ENCODE data around the gene RABL2A. TPM values are rescaled to one million over a fixed set of nuclear protein-coding genes. Genes with fewer than 3 reads are reported as not detected.
"Not testable (repeated sequence)": the region's sequence is repeated elsewhere in the genome, so short reads cannot be mapped to it uniquely, and the experiment has no call there.

Gene RABL2A
- total RNA-seq, 1 donor from 2014 or later, result 36.1 TPM

DNA sequence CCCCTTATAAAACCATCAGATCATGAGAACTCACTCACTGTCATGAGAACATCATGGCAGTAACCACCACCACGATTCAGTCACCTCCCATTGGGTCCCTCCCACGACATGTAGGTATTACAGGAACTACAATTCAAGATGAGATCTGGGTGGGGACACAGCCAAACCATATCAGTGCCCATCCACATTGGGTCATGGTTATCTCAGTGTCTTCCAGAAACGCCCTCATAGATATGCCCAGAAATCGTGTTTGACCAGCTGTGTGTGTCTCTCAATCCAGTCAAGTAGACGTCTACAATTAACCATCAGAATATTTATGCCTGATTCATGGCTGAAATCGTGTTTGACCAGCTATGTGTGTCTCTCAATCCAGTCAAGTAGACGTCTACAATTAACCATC is 17.2 kb upstream of the RABL2A start:
- DNase-seq (ENCODE audit: low spot score), result not testable (repeated sequence)

DNA sequence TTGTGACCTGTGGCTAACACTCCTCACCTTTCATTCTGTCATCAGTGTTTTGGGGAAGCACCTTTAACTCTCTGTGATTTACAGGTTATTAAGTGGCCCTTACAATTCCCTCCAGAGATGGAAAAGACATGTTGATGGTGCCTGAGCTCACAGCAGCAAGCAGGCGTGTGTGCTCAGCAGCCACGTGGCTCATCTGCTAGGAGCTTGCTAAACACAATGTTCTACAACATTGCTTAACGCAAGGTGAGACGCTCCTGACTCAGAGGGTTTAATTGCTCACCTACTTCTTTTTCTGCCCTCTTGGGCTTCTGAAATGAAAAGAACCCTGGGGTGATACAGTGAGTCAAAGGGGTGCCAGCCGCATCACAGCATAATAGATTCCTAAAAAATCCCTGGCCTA is 6.1 kb upstream of the RABL2A start:
- DNase-seq (ENCODE audit: low spot score), result not testable (repeated sequence)

DNA sequence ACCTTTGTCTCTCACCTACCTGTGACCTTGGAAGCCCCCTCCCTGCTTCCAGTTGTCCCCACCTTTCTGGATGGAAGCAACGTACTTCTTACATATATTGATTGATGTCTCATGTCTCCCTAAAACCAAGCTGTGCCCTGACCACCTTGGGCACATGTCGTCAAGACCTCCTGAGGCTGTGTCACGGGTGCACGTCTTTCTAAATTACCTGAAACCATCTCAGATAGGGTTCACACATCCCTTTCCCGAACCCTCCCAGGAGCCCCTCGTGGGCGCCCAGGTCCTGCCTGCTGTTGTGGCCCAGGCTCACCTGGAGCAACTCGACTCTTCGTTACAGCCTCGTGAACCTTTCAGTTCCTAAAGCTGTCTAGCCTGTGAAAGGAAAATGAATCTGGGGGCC is 1.2 kb upstream of the RABL2A start:
- DNase-seq (ENCODE audit: low spot score), result not testable (repeated sequence)

DNA sequence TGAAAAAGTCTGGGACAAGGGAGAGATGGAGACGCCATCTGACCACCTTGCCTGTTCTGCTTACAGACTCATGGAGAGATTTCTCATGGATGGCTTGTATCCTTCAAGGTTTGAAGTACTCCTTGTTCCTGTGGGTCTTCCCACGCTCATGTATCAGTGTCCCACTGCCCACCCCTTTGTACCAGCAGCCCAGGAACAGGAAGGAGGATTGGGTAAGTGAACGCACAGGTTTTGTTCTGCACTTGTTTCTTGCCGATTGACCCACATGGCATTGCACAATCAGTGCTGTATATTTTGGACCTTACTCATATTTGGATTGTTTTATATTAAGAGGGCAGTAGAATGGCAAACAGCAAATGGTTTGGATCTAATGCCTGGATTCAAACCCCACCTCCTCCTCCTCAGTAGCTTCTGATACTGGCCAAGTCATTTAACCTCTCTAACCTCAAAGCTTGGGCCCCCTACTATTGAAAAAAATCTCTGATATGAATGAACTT is 5.8 kb downstream of the RABL2A start:
- not testable (repeated sequence) for DNase-seq (ENCODE audit: low spot score)

DNA sequence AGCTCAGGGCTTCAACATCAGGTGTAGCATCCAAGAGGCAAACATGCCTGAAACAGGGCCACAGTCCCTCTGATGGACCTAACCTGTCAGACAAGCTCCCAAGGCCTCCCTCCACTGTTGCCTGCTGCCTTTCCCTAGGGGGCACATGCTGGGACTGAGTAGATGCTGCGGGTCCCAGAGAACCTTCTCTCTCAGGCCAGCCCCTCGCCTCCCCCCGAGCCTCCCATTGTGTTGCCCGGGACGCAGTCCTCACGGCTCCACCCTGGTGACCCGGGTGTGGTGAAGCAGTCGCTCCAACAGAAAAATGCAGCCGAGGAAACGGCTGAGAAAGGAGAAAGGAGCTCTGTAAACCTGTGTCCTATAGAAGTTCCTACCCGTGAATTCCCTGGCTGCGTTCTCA is 8.3 kb downstream of the RABL2A start:
- not testable (repeated sequence) for DNase-seq (ENCODE audit: low spot score)

DNA sequence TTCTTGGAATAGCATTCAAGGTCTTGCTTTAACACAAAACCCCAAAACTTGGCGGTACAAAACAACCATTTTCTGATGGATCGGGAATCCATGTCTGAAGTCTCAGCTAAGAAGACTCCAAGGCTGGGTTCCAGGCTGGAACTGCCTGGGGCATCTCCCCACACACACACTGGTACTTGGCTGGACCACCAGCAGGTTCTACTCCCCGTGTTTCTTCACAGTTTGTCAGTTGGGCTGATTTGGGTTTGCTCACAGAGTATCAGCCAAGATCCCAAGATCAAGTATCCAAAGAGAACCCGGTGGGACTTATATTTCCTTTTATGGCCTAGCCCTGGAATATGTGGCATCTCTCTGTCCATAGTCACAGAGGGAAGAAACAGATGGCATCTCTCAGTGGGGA is 9.2 kb downstream of the RABL2A start:
- not testable (repeated sequence) for DNase-seq (ENCODE audit: low spot score)

DNA sequence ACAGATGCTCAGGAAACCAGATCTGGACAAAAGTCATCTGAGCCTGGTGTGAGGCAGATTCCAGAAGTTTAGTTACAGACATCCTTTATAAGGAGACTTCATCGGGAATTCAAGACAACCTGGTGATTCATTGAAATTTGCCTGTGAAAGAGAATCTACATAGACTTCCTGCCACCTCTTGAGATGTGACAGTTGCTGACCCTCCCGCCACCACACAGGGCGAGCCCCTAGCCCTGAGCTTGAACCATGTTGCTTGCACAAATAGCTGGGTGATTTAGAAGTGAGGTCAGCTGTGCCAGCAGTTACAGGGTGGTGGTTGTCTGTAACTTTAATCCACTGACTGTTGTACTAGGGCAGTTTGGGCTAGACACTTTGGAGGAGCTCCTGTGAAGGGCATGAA is 11.0 kb downstream of the RABL2A start:
- not testable (repeated sequence) for DNase-seq (ENCODE audit: low spot score)

DNA sequence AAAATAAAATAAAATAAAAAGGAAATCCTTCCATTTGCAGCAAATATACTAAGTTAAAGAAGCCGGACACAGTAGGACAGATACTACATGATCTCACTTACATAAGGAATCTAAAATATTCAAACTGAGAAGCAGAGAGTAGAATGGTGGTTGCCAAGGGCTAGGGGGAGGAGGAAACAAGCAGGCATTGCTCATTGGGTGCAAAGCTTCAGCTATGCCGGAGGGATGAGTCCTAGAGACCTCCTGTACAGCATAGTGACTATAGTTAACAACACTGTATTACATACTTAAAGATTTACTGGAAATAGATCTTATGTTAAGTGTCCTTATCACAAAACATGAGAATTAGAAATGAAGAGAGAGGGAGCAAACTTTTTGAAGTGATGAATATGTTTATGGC is 19.2 kb downstream of the RABL2A start:
- DNase-seq (ENCODE audit: low spot score), result not testable (repeated sequence)

DNA sequence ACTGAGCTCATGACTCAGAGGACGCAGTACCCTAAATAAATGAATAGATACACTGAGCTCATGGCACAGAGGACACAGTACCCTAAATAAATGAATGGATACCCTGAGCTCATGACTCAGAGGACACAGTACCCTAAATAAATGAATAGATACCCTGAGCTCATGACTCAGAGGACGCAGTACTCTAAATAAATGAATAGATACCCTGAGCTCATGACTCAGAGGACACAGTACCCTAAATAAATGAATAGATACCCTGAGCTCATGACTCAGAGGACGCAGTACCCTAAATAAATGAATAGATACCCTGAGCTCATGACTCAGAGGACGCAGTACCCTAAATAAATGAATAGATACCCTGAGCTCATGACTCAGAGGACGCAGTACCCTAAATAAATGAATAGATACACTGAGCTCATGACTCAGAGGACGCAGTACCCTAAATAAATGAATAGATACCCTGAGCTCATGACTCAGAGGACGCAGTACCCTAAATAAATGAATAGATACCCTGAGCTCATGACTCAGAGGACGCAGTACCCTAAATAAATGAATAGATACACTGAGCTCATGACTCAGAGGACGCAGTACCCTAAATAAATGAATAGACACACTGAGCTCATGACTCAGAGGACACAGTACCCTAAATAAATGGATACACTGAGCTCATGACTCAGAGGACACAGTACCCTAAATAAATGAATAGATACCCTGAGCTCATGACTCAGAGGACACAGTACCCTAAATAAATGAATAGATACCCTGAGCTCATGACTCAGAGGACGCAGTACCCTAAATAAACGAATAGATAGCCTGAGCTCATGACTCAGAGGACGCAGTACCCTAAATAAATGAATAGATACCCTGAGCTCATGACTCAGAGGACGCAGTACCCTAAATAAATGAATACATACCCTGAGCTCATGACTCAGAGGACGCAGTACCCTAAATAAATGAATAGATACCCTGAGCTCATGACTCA is 24.1 kb downstream of the RABL2A start:
- not testable (repeated sequence) for DNase-seq (ENCODE audit: low spot score)

DNA sequence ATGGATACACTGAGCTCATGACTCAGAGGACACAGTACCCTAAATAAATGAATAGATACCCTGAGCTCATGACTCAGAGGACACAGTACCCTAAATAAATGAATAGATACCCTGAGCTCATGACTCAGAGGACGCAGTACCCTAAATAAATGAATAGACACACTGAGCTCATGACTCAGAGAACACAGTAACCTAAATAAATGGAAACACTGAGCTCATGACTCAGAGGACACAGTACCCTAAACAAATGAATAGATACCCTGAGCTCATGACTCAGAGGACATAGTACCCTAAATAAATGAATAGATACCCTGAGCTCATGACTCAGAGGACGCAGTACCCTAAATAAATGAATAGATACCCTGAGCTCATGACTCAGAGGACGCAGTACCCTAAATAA is 25.5 kb downstream of the RABL2A start:
- not testable (repeated sequence) for DNase-seq (ENCODE audit: low spot score)

DNA sequence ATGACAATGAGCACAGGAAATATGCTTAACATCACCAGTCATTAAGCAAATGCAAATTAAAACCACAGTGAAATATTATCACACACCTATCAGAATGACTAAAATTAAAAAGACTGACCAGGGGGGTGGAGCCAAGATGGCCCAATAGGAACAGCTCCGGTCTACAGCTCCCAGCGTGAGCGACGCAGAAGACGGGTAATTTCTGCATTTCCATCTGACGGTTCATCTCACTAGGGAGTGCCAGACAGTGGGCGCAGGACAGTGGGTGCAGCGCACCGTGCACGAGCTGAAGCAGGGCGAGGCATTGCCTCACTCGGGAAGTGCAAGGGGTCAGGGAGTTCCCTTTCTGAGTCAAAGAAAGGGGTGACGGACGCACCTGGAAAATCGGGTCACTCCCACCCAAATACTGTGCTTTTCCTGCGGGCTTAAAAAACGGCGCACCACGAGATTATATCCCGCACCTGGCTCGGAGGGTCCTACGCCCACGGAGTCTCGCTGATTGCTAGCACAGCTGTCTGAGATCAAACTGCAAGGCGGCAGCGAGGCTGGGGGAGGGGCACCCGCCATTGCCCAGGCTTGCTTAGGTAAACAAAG is 29.1 kb downstream of the RABL2A start:
- not testable (repeated sequence) for DNase-seq (ENCODE audit: low spot score)

DNA sequence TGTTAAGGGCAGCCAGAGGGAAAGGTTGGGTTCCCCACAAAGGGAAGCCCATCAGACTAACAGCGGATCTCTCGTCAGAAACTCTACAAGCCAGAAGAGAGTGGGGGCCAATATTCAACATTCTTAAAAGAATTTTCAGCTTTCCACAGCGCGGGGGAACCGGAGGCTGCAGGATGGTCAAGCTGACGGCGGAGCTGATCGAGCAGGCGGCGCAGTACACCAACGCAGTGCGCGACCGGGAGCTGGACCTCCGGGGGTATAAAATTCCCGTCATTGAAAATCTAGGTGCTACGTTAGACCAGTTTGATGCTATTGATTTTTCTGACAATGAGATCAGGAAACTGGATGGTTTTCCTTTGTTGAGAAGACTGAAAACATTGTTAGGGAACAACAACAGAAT is 30.7 kb downstream of the RABL2A start:
- DNase-seq (ENCODE audit: low spot score), result not testable (repeated sequence)

DNA sequence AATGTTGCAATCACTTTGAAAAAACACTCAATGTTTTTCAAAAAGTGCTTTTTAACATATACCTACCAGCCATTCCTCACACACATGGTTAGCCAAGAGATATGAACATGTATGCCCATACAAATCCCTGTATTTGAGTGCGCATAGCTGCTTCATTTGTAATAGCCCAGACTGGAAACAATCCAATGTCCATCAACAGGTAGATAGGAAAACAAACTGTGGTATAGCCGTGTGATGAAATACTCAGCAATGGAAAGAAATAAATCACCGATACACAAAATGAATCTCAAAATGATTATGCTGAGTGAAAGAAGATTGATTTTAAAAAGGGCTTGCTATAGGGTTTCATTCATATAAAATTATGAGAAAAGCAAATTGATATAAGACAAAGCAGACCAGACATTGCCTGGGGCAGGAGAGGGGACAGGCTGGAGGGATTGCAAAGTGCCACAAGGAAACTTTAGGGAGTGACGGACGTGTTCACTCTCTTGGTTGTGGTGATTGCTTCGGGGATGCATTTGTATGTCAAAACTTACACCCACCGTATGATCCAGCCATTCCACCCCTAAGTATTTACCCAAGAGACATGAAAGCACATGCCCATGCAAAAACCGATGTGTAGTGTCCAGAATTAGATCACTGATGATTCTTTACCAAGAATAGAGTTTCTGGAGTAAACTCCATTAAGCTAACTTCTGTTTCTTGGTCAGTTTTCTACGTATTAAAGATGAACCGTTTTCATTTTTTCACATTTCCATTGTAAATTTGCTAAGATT is 36.4 kb downstream of the RABL2A start:
- DNase-seq (ENCODE audit: low spot score), result not testable (repeated sequence)

DNA sequence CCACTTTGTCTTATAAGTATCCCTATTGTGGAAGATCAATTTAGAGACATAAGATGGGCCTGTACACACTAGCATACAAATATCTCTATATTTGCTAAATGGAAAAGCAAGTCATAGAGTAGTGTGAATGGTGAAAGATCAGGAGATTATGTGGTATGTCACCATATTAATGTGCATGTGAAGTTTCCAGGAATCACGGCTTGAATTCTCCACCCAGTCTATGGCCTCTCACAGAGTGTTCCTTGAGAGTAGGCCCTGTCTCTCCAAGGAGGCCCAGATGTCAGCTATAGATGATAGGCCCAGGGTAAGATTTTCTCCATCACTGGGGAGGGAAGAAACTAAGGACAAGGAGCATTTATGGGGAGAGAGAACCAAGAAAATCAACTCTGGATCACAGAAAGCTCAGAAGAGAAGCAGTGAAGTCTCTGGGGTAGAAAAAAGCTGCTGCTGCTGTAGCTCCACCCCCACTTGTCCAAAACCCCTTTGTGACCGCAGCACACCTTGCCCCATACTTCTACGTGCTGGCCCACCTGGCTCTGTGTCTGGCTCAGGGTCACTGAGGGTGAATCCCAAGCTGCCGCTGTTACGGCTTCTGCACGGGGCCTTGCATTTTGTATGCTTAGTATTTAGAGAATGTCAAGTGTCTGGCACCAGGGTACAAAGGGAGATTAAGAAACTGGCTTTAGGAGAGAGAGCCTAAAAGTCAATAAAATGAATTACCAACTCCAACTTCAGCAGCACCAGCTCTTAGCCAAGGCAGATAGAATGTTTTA is 37.9 kb downstream of the RABL2A start:
- DNase-seq (ENCODE audit: low spot score), result not testable (repeated sequence)

DNA sequence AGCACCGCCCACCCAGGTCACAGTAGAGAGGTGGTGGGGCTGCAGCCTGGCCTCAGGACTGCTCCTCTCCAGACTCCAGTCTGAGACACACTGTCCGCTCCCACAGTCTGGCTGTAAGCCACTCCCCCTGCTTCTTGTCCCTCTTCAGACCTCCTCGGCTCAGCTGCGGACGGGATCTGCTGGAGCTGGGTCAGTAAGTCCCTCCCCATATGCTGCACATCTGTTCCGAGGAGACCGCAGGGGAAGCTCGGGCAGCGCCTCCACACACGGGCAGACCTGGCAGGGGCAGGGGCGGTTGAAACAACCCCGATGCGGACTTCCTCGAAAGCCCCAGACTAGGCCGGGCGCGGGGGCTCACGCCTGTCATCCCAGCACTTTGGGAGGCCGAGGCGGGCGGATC is 41.9 kb downstream of the RABL2A start:
- not testable (repeated sequence) for DNase-seq (ENCODE audit: low spot score)

DNA sequence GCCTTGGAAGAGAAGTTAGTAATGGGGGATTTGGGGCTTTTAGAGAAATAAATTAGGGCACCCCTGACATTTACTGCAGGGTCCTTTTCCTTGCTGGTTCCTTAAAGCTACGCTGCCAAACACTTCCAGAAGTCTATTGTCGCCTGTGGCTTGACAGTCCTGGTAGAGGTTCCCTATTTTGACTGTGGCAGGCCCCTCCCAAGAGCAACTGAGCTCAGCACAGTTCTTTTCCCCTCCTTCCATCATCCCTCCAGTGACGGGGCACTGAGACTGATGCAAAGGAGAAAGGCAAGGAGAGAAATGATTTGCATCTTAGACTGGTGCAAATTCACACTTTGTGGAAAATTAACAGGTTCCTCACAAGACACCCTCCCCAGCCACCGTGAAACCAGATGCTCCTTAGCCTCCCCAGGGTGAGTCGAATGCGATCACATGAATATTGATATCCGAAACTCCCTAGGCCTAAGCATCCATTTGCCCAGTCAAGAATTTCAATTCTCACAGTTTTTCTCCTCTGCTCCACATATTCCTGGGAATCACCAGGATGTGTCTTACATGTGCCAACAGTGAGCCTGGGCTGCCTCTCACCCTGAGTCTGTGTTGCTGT is 45.4 kb downstream of the RABL2A start:
- no peak for DNase-seq (ENCODE audit: low spot score)

DNA sequence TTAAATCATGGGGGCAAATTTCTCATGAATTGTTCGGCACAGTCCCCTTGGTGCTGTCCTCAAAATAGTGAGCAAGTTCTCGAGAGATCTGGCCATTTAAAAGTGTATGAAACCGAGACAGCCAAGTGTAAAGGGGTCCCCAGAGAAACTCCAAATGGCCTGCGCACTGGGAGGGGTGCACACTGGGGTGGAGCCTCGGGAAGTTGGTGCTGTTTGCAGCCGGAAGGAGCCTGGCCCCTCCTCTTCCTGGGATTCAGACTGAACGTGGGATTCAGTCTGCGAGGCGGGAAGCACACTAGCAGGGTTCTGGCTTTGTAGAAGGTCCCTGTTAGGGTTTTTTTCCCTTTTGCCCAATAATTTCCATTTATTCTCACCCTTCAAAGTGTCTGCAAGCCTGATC is 48.8 kb downstream of the RABL2A start:
- no peak for DNase-seq (ENCODE audit: low spot score)

DNA sequence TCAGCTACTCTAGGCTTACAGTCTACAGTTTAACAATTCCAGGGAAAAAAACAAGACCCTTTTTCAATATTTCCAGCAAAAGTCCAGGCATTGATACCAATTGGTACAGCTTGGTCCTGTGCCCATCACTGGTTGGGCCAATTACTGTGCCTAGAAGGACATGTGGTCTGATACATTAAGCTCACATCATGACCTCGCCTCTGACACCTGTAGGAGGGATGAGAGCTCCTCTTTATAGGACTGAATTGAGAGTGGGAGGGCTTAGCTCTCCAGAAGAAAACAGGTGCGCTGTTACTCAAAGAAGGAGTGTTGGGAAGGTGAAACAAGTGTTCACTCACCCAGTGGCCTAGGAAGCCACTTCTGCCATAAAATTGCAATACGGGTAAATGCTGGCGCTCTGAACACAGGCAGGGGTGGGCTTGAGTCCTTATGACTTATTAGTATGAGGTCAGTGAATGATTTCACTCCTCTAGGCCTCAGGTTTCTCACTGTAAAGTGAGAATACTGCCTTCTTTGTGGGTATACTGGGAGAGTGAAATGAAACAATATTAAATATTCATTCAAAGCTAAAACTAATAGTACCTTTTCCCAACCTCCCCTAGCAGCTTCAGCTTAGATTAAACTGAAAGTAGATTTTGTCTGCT is 49.7 kb downstream of the RABL2A start:
- no peak for DNase-seq (ENCODE audit: low spot score)

DNA sequence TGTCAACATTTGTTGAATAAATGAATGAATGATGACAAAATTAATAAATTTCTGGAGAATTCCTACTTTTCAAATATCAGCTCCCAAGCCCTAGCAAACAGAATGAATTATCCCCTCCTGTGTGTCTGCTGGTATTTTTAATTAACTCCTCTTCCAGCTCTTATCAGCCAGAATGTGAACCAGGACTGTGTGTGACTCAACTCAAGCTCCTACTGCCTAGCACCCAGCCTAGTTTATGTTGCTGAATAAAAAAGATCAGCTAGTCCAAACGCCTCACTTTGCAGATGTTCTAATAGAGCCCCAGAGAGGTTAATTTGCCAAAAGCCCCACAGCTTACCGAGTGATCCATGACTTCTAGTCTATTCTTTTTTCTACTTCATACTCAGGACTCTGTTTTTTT is 50.3 kb downstream of the RABL2A start:
- DNase-seq (ENCODE audit: low spot score), result no peak

DNA sequence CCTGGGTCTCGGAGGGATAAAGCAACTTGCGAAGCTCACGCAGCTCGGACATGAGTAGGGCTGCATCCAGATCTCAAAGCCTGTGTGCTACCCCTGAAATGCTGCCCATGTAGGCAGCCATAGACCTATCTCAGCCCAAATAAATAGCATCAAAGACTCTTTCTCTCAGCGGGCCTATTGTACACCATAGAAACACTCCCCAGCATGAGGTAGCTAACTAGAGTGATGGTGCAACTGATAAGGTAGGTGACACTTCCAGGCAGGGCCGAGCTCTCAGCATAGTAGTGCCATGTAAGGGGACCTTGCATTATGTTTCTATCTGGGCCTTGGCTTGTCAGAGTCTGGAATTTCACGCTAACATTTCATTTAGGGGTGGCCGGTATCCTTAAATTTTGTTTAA is 52.4 kb downstream of the RABL2A start:
- no peak for DNase-seq (ENCODE audit: low spot score)

Measured in ureter (tissue), 1 donor.